ENCODE measurements around the gene SEZ6L2.

Gene SEZ6L2

DNA sequence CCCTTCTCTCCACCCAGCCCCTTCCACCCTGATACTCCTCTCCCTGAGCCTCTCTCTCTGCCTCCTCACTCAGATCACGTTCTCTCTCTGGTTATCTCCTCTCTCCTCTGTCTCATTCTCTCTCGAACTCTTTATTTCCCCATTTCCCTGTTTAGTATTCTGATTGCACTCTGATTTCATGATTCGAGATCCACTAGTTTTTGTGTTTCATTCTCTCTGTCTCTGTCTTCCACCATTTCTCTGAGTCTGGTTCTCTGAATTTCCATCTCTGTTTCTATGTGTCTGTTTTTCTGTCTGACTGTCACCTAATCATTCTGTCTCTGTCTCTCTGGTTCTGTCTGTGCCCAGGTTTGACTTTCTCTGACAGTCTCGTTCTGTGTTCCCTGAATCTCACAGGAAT lies 2.0 kb downstream of the SEZ6L2 start:
- no peak overlapping the region for H3K4me2 ChIP-seq (ENCODE audit: low read length)
- no peak overlapping the region for H3K4me3 ChIP-seq (ENCODE audit: low read depth, low read length, poor library complexity, severe bottlenecking)
- no peaks in the 10 kb centered on the region for H3F3A ChIP-seq (ENCODE audit: insufficient read depth, low read length)
- no peak overlapping the region for H3K27ac ChIP-seq (ENCODE audit: low read depth, low read length, poor library complexity, severe bottlenecking)
- no peaks in the 10 kb centered on the region for H3K9me3 ChIP-seq (ENCODE audit: low read length)
- no peaks in the 10 kb centered on the region for H3K9me2 ChIP-seq (ENCODE audit: low read depth, low read length)
- no peaks in the 10 kb centered on the region; the same call in 1 of the 2 replicates for H3K27me3 ChIP-seq (ENCODE audit: insufficient read depth, low read length)
- no peaks in the 10 kb centered on the region for H4K20me1 ChIP-seq (ENCODE audit: insufficient read depth, low read length)
- H3K36me3 ChIP-seq (ENCODE audit: insufficient read depth, low read length): no peaks in the 10 kb centered on the region
- TF ChIP-seq, protein P1, sequence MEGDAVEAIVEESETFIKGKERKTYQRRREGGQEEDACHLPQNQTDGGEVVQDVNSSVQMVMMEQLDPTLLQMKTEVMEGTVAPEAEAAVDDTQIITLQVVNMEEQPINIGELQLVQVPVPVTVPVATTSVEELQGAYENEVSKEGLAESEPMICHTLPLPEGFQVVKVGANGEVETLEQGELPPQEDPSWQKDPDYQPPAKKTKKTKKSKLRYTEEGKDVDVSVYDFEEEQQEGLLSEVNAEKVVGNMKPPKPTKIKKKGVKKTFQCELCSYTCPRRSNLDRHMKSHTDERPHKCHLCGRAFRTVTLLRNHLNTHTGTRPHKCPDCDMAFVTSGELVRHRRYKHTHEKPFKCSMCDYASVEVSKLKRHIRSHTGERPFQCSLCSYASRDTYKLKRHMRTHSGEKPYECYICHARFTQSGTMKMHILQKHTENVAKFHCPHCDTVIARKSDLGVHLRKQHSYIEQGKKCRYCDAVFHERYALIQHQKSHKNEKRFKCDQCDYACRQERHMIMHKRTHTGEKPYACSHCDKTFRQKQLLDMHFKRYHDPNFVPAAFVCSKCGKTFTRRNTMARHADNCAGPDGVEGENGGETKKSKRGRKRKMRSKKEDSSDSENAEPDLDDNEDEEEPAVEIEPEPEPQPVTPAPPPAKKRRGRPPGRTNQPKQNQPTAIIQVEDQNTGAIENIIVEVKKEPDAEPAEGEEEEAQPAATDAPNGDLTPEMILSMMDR (IDR thresholded peaks at IDR 0.05; ENCODE audit: low read length): no peak
- TF ChIP-seq EZH2 (IDR thresholded peaks at IDR 0.05; ENCODE audit: borderline replicate concordance, low read length): no peak
- H3K4me1 ChIP-seq (ENCODE audit: insufficient read depth, low read length, severe bottlenecking): peaks cover 5% of the 10 kb centered on the region
- no peaks in the 10 kb centered on the region for H3K79me2 ChIP-seq (ENCODE audit: insufficient read depth, low read length)
- no peak overlapping the region for H2AFZ ChIP-seq (ENCODE audit: low read length)
- H3K9ac ChIP-seq (ENCODE audit: low read length): no peak overlapping the region

DNA sequence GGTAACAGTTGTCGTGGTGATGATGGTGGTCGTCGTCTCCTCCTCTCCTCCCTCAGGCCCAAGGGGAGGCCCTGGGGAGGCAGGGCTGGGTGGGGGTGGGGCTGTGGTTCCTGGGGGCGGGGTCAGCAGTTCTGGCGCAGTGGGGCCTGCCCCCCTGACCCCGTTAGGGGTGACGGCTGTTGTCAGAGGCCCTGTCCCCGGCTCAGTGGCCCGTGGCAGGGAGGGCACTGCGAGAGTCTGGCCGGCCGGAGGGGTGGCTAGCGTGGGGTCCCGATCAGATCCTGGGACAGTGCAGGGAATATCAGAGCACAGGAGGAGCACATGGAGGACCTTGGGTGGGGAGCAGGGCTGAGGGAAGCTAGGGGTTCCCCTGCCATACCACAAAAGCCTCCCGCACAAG lies 2.5 kb downstream of the SEZ6L2 start:
- Histone ChIP-seq H3K36me3 (ENCODE audit: insufficient read depth, low read length) (no peaks in the 10 kb centered on the region), H3F3A (ENCODE audit: insufficient read depth, low read length) (no peaks in the 10 kb centered on the region), H3K9ac (ENCODE audit: low read length) (no peak overlapping the region), H3K4me1 (ENCODE audit: insufficient read depth, low read length, severe bottlenecking) (peaks cover 5% of the 10 kb centered on the region), H4K20me1 (ENCODE audit: insufficient read depth, low read length) (no peaks in the 10 kb centered on the region), H3K79me2 (ENCODE audit: insufficient read depth, low read length) (no peaks in the 10 kb centered on the region), H3K27me3 (ENCODE audit: insufficient read depth, low read length) (no peaks in the 10 kb centered on the region; the same call in 1 of the 2 replicates), H3K9me2 (ENCODE audit: low read depth, low read length) (no peaks in the 10 kb centered on the region), H3K9me3 (ENCODE audit: low read length) (no peaks in the 10 kb centered on the region), H2AFZ (ENCODE audit: low read length) (no peak overlapping the region), H3K4me2 (ENCODE audit: low read length) (no peak overlapping the region), H3K4me3 (ENCODE audit: low read depth, low read length, poor library complexity, severe bottlenecking) (no peak overlapping the region), H3K27ac (ENCODE audit: low read depth, low read length, poor library complexity, severe bottlenecking) (no peak overlapping the region)
- TF ChIP-seq, protein P1 (IDR thresholded peaks at IDR 0.05; ENCODE audit: low read length): no peak
- TF ChIP-seq EZH2 (IDR thresholded peaks at IDR 0.05; ENCODE audit: borderline replicate concordance, low read length): no peak

GRCh38 chr16:29894352-29894751 lies 5.0 kb downstream of the SEZ6L2 start:
- TF ChIP-seq, protein P1 (IDR thresholded peaks at IDR 0.05; ENCODE audit: low read length): no peak
- no peak for TF ChIP-seq EZH2 (IDR thresholded peaks at IDR 0.05; ENCODE audit: borderline replicate concordance, low read length)

More at GRCh38 chr16:29894352-29894751, 5.0 kb downstream of the SEZ6L2 start:
- Histone ChIP-seq H3F3A (ENCODE audit: insufficient read depth, low read length) (no peaks in the 10 kb centered on the region), H3K4me3 (ENCODE audit: low read depth, low read length, poor library complexity, severe bottlenecking) (no peak overlapping the region), H3K36me3 (ENCODE audit: insufficient read depth, low read length) (no peaks in the 10 kb centered on the region), H3K27ac (ENCODE audit: low read depth, low read length, poor library complexity, severe bottlenecking) (no peak overlapping the region), H3K9me3 (ENCODE audit: low read length) (no peaks in the 10 kb centered on the region), H3K9ac (ENCODE audit: low read length) (no peak overlapping the region), H3K9me2 (ENCODE audit: low read depth, low read length) (no peaks in the 10 kb centered on the region), H4K20me1 (ENCODE audit: insufficient read depth, low read length) (no peaks in the 10 kb centered on the region), H3K4me1 (ENCODE audit: insufficient read depth, low read length, severe bottlenecking) (no peaks in the 10 kb centered on the region), H3K79me2 (ENCODE audit: insufficient read depth, low read length) (no peaks in the 10 kb centered on the region), H3K4me2 (ENCODE audit: low read length) (no peak overlapping the region), H2AFZ (ENCODE audit: low read length) (no peak overlapping the region), H3K27me3 (ENCODE audit: insufficient read depth, low read length) (no peaks in the 10 kb centered on the region; the same call in 1 of the 2 replicates)
